ENCODE results near the gene STAU1.
"Not testable (repeated sequence)": the region's sequence is repeated elsewhere in the genome, so short reads cannot be mapped to it uniquely, and the experiment has no call there.

STAU1 gene

GRCh38 chr20:49203011-49203410 is 14.9 kb upstream of the STAU1 start:
- DNase-seq (ENCODE audit: low read depth in 2 of 2) = no peak

DNA sequence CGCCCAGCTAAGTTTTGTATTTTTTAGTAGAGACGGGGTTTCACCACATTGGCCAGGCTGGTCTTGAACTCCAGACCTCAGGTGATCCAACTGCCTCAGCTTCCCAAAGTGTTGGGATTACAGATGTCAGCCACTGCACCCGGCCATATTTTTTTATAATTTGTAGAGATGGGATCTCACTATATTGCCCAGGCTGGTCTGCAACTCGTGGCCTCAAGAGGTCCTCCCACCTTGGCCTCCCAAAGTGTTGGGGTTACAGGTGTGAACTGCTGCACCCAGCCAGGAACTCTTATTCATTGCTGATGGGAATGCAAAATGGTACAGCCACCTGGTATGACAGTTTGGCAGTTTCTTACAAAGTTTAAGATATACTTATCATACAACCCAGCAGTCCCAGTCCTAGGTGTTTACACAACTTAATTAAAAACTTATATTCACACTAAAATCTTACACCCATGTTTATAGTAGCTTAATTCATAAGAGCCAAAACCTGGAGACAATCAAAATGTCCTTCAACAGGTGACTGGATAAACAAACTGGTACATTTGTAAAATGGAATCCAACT is 11.7 kb upstream of the STAU1 start:
- no peak for DNase-seq (ENCODE audit: low read depth in 2 of 2)

DNA sequence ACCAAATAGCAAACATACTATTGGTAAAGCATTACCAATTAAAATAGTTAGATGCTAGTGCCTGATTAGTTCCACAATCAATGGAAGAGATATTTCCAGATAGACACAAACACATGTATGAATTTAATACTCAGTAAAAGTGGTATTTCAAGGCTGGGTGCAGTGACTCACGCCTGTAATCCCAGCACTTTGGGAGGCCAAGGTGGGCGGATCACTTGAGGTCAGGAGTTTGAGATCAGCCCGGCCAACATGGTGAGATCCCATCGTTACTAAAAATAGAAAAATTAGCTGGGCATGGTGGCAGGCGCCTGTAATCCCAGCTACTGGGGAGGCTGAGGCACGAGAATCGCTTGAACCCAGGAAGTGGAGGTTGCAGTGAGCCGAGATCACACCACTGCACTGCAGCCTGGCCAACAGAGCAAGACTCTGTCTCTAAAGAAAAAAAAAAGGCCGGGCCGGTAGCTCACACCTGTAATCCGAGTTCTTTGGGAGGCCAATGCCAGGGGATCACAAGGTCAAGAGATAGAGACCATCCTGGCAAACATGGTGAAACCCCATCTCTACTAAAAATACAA is 4.9 kb upstream of the STAU1 start:
- DNase-seq (ENCODE audit: low read depth in 2 of 2) = not testable (repeated sequence)

DNA sequence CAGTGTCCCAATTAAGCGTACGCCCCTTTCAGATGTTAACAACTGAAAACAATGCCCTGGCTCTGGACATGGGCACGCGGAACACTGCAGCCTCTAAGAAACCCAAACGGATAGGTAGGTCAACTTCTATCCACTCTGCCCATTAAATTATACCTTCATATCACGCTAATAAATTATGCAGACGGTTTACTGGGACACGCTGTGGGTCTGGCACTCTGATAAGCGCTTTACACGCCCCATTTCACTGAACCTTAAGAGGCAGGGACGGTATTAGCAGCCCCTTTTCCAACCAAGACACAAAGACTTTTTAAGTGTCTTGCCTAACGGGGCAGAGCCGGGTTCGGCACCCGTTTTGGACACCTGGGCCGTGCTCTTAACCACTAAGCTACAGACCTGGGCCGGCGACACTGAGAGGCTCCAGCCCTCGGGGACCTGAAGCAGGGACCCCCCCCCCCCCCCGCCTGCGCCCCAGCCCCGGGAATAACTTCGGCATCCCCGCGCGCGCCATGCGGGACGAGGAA is 744 bp downstream of the STAU1 start:
- DNase-seq (ENCODE audit: low read depth in 2 of 2) = no peak

GRCh38 chr20:49186535-49187329 is 1.4 kb downstream of the STAU1 start:
- peak; percentile 24 to 37 for DNase-seq (ENCODE audit: low read depth in 2 of 2)

- DNase-seq (ENCODE audit: low read depth in 2 of 2) = no peak
These were observed 2.9 kb downstream of the STAU1 start for GRCh38 chr20:49185071-49185761.

DNA sequence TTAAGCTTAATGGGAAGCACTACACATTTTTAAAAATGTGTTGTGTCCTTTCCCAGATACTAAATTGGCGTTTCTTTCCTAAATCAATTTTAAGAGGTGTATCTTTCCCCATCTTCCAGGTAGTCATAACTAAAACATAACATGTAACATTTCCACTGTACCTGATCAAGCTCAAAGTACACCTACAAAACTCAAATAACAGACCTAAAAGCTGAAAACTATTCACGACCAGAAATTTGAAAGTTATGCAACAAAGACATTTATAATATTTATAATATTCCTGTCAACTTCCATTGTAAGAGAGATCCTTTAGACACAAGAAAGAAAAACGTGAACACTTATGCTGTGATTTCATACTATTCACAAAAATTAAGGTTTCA is 3.5 kb downstream of the STAU1 start:
- no peak for DNase-seq (ENCODE audit: low read depth in 2 of 2)

DNA sequence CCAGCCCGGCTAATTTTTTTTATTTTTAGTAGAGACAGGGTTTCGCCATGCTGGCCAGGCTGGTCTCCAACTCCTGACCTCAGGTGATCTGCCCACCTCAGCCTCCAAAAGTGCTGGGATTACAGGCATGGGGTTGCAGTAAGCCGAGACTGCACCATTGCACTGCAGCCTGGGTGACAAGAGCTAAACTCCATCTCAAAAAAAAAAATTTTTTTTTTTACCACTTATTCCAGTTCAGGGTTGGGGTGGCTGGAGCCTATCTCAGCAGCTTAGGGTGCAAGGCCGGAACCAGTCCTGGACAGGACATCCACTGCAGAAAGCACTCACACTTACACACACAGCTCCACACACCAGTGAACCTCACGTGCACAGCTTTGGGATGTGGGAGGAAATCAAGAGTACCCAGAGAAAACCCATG is 4.0 kb downstream of the STAU1 start:
- not testable (repeated sequence) for DNase-seq (ENCODE audit: low read depth in 2 of 2)

DNA sequence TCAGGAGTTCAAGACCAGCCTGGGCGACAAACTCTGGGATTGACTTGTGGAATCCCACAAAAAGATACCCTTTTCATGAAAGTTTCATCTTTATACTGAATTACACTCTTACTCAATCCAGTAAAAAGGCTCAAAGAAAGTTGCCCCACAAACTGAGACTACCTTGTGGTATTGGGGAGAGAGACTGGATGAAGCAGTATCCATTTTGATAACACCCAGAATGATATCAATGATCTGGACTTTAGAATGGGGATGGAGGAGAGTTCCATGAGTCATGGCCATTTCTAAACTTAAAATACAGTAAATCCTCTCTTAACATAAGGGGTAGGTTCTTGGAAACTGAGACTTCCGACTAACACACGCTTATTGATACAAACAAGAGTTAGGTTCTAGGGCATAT is 4.7 kb downstream of the STAU1 start:
- DNase-seq (ENCODE audit: low read depth in 2 of 2) = no peak

- DNase-seq (ENCODE audit: low read depth in 2 of 2) = no peak
These were observed 6.8 kb downstream of the STAU1 start for GRCh38 chr20:49181265-49181877.

DNA sequence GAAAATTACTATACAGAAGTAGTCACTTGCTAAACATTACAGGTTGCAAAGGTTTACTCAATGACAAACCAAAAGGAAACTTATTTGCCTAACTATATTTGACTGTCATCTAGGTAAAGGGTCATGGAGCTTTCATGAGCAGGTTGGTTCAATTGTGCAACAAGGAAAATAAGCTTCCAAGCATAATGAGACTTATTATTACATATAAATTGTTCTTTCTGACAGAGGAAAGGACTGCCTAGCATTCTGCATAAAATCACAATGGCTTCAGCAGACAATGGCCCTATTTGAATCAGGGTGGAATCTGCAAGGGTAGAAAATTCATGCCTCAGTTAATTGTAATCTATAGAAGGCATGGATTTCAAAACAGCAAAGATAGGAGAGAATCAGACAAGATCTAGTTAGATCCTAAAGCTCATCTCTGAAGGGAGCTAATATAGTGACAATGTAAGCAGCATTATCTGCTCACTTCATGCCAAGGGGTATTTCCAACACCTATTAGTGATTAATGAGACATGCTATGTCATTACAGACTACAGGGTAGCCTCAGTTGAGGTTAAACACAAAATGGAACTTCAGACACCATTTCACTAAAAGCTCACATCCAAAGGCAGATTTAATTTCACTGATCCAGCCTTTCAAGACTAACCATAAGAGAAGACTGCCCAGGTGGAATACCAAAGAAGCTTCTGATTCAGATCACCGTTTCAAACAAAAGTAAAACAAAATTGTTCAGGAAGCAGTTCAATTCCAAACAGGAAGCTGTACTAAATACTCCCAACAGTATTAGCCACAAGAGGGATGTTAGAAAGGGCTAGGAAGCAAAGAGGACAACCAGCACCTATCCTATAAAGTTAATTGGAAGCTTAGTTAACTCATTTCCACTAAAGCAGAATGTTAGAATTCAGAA is 8.5 kb downstream of the STAU1 start:
- no peak for DNase-seq (ENCODE audit: low read depth in 2 of 2)

GRCh38 chr20:49174183-49174582 is 14.0 kb downstream of the STAU1 start:
- DNase-seq (ENCODE audit: low read depth in 2 of 2) = no peak

GRCh38 chr20:49172413-49172812 is 15.7 kb downstream of the STAU1 start:
- no peak for DNase-seq (ENCODE audit: low read depth in 2 of 2)

GRCh38 chr20:49171909-49172308 is 16.2 kb downstream of the STAU1 start:
- DNase-seq (ENCODE audit: low read depth in 2 of 2) = no peak

GRCh38 chr20:49170714-49171113 is 17.4 kb downstream of the STAU1 start:
- no peak for DNase-seq (ENCODE audit: low read depth in 2 of 2)

DNA sequence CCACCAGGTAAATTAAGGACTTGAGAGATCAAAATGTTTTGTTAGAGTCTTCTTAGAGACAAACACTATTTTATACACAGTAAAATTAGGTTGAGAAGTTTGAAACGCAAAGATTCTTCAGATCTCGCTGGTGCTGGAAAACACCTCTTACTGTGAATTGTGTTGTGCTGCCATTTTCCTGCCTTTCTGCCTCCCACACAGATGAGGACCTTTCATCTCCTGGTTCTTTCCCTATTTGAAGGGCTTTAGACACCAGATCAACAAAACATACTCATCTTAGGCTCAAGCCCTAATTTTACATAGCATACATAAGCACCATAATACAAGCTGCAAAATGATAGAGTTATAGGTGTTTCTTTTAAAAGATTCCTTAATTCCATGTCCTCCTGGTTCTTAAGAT is 18.6 kb downstream of the STAU1 start:
- DNase-seq (ENCODE audit: low read depth in 2 of 2) = no peak

DNA sequence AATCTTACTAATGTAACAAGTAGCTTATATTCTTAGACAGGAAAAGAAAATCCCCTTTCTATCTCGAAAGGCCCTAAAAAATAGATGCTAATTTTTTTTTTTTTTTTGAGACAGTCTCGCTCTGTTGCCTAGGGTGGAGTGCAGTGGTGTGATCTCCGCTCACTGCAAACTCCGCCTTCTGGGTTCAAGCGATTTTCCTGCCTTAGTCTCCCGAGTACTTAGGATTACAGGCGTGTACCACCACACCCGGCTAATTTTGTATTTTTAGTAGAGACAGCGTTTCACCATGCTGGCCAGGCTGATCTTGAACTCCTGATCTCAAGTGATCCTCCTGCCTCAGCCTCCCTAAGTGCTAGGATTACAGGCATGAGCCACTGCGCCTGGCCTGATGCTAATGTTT is 19.3 kb downstream of the STAU1 start:
- DNase-seq (ENCODE audit: low read depth in 2 of 2) = not testable (repeated sequence)

GRCh38 chr20:49167811-49168507 is 20.2 kb downstream of the STAU1 start:
- no peak for DNase-seq (ENCODE audit: low read depth in 2 of 2)

GRCh38 chr20:49166534-49167449 is 21.3 kb downstream of the STAU1 start:
- DNase-seq (ENCODE audit: low read depth in 2 of 2) = no peak

Measured in stimulated activated CD4-positive, alpha-beta T cell treated with anti-CD3 and anti-CD28 coated beads, Interleukin-1b, Interleukin-23, amount 100 ng/mL, for 1 hour (primary cell).